SK-N-SH (cell line): Measurements from ENCODE around the gene OSBPL6. TPM values are rescaled to one million over a fixed set of nuclear protein-coding genes. Genes with fewer than 3 reads are reported as not detected.

Experiments used
- CTCF ChIA-PET: fragments of 300-600, 350-600 bp; formaldehyde crosslinking; extraction: SDS; loops from one replicate; lab custom pipeline; 2021; lab: Yijun Ruan, JAX
- POLR2A ChIA-PET: fragments of 350-600 bp; sonication (Branson Sonifier 250); formaldehyde crosslinking; extraction: SDS; loops from one replicate; lab custom pipeline; 2020; ENCODE audit warnings: antibody characterized with exemption, inconsistent platforms; lab: Yijun Ruan, JAX
- DNase-seq: peaks from one replicate; pipeline ENCODE4 v3.0.0; 2012
- H2AFZ ChIP-seq: fragments of 200-600 bp; sonication (generic); 2 replicates; pipeline ENCODE4 v1.8.1; 2016; ENCODE audit warnings: antibody characterized with exemption, mild to moderate bottlenecking, low read depth
- H3F3A ChIP-seq: fragments of 200-600 bp; sonication (generic); replicated peaks from 2 replicates; pipeline ENCODE3; 2016; ENCODE audit warnings: antibody characterized with exemption, mild to moderate bottlenecking; ENCODE audit not compliant: insufficient read depth
- H3K27ac ChIP-seq, 2 experiments: fragments of 200-500 bp in 1 of 2; fragments of 200-600 bp in 1 of 2; sonication (Bioruptor generic) in 1 of 2; sonication (generic), shearing (Covaris generic) in 1 of 2; 2 replicates each; pipeline versions ENCODE4 v1.5.1 to v1.6.1; 2014 to 2016; ENCODE audit warnings: low read depth in 2 of 2, inconsistent platforms in 1 of 2, low read length in 1 of 2, mild to moderate bottlenecking in 1 of 2, mixed read lengths in 1 of 2
- H3K27me3 ChIP-seq: fragments of 200-600 bp; sonication (generic), shearing (Covaris generic); 2 replicates; pipeline ENCODE4 v1.6.1; 2016; ENCODE audit warnings: mixed run types; ENCODE audit not compliant: insufficient read depth
- H3K36me3 ChIP-seq, 2 experiments: fragments of 200-500 bp in 1 of 2; fragments of 200-600 bp in 1 of 2; sonication (Bioruptor generic) in 1 of 2; sonication (generic) in 1 of 2; replicated peaks in 1 of 2; 2 replicates each; pipeline versions ENCODE3 to v1.5.1; 2014 to 2016; ENCODE audit warnings: low read length in 1 of 2, mild to moderate bottlenecking in 1 of 2; ENCODE audit not compliant: insufficient read depth in 2 of 2, control insufficient read depth in 1 of 2
- H3K4me1 ChIP-seq, 2 experiments: fragments of 200-500 bp in 1 of 2; fragments of 200-600 bp in 1 of 2; sonication (Bioruptor generic) in 1 of 2; sonication (generic), shearing (Covaris generic) in 1 of 2; 2 replicates each; pipeline versions ENCODE4 v1.5.1 to v1.6.1; 2014 to 2016; ENCODE audit warnings: low read depth in 1 of 2, low read length in 1 of 2, mixed run types in 1 of 2; ENCODE audit not compliant: insufficient read depth in 2 of 2, control insufficient read depth in 1 of 2
- H3K4me2 ChIP-seq: fragments of 200-600 bp; sonication (generic), shearing (Covaris generic); 2 replicates; pipeline ENCODE4 v1.6.1; 2017; ENCODE audit warnings: mixed run types
- H3K4me3 ChIP-seq, 2 experiments: fragments of 200-500 bp in 1 of 2; fragments of 200-600 bp in 1 of 2; sonication (Bioruptor generic) in 1 of 2; sonication (generic), shearing (Covaris generic) in 1 of 2; 2 replicates each; pipeline versions ENCODE4 v1.5.1 to v1.8.1; 2014 to 2016; ENCODE audit warnings: low read depth in 2 of 2, inconsistent platforms in 1 of 2, low read length in 1 of 2, mild to moderate bottlenecking in 1 of 2, mixed read lengths in 1 of 2, moderate library complexity in 1 of 2
- H3K79me2 ChIP-seq: fragments of 200-600 bp; sonication (generic); 2 replicates; pipeline ENCODE4 v1.8.1; 2017; ENCODE audit warnings: mild to moderate bottlenecking; ENCODE audit not compliant: insufficient read depth
- H3K9ac ChIP-seq: fragments of 200-600 bp; sonication (generic); 2 replicates; pipeline ENCODE4 v1.6.1; 2017; ENCODE audit warnings: mixed run types
- H3K9me2 ChIP-seq: fragments of 200-600 bp; sonication (generic); 2 replicates; pipeline ENCODE4 v1.6.1; 2017; ENCODE audit warnings: mixed run types
- H3K9me3 ChIP-seq: fragments of 200-600 bp; sonication (generic); 2 replicates; pipeline ENCODE4 v1.6.1; 2017; ENCODE audit warnings: mixed run types, mild to moderate bottlenecking, moderate library complexity
- H4K20me1 ChIP-seq: fragments of 200-600 bp; sonication (generic); 2 replicates; pipeline ENCODE4 v1.6.1; 2017; ENCODE audit warnings: mild to moderate bottlenecking, mixed run types; ENCODE audit not compliant: insufficient read depth
- EZH2phosphoT487 ChIP-seq: fragments of 200-600 bp; sonication (generic); IDR thresholded peaks from 2 replicates; pipeline ENCODE4 v1.6.1; 2017; ENCODE audit warnings: low read depth, mixed run types, mild to moderate bottlenecking, antibody characterized with exemption, moderate library complexity, borderline replicate concordance
- FOSL2 ChIP-seq: IDR thresholded peaks from 2 replicates; pipeline ENCODE4 v1.4.0; 2012; ENCODE audit warnings: low read depth, mild to moderate bottlenecking, moderate library complexity, borderline replicate concordance
- FOXJ3 ChIP-seq: sonication (generic); formaldehyde crosslinking; IDR thresholded peaks from 2 replicates; pipeline ENCODE4 v1.5.1; 2020; ENCODE audit warnings: mild to moderate bottlenecking, missing genetic modification reagents
- GABPA ChIP-seq: IDR thresholded peaks from 2 replicates; pipeline ENCODE4 v1.4.0; 2012; ENCODE audit warnings: low read depth, mild to moderate bottlenecking
- GATA2 ChIP-seq: sonication (generic); formaldehyde crosslinking; IDR thresholded peaks from 2 replicates; pipeline ENCODE4 v1.5.0; 2020; ENCODE audit warnings: mild to moderate bottlenecking, missing genetic modification reagents
- REST ChIP-seq: IDR thresholded peaks from 2 replicates; pipeline ENCODE4 v1.6.1; 2012; ENCODE audit warnings: mild to moderate bottlenecking, low read depth, low read length, moderate library complexity
- RXRA ChIP-seq: IDR thresholded peaks from 2 replicates; pipeline ENCODE4 v1.4.0; 2012; ENCODE audit warnings: low read depth, mild to moderate bottlenecking, borderline replicate concordance
- SMC3 ChIP-seq: IDR thresholded peaks from 2 replicates; pipeline ENCODE4 v1.6.1; 2012; ENCODE audit warnings: low read depth, low read length, improper control_type of control experiment
- TAF1 ChIP-seq: IDR thresholded peaks from 2 replicates; pipeline ENCODE4 v1.6.1; 2012; ENCODE audit warnings: low read depth, mild to moderate bottlenecking, low read length, moderate library complexity, borderline replicate concordance
- TCF12 ChIP-seq: IDR thresholded peaks from 2 replicates; pipeline ENCODE4 v1.4.0; 2012
- TEAD4 ChIP-seq: IDR thresholded peaks from 2 replicates; pipeline ENCODE4 v1.4.0; 2012; ENCODE audit warnings: mild to moderate bottlenecking, borderline replicate concordance; ENCODE audit not compliant: insufficient read depth
- USF1 ChIP-seq: IDR thresholded peaks from 2 replicates; pipeline ENCODE4 v1.4.0; 2012; ENCODE audit warnings: low read depth, borderline replicate concordance
- WGBS: methylation state at CpG from one replicate; pipeline ENCODE4 v1.1.6; 2017; ENCODE audit warnings: low lambda C conversion rate; 5-methylcytosine and 5-hydroxymethylcytosine counted together
- polyA plus RNA-seq, 3 experiments: library from polyadenylated mRNA; depleted of rRNA; stranded (reverse); fragments of >200 nt; gene quantifications; 2 replicates each; pipeline ENCODE4 v1.2.3, GENCODE V29; 2012
- TF ChIP-seq, protein P1 (sequence below): IDR thresholded peaks from 2 replicates; pipeline ENCODE4 v1.4.0; 2012; ENCODE audit warnings: low read depth, borderline replicate concordance

OSBPL6 gene
- polyA plus RNA-seq, 1 of the 3 experiments (the other 2 are of a cell fraction), result 2.7 TPM

DNA sequence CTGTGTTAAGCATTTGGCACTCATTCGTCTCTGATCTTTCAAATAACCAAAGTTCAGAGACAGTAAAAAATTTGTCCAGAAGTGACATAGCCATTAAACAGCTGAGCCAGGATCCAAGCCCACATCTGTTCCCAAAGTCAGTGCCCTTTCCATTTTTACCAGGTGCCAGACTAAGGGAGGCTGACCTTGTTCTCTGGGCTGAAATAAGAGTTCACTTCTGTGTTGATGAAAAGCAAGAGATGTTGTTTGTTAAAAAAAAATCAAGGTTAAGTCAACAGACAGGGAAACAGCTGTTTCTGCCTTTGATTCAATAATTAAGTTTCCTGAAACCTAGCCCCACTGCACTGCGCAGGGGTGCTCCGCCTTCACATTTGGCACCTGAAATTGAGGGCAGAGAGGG, 139.5 kb downstream of the OSBPL6 start:
- POLR2A ChIA-PET, result no interaction called here
- no peak for DNase-seq
- CTCF ChIA-PET, result interaction anchor here (1.0 to 1.1 kb wide), 2 partner anchors 81 to 85 kb away, joined by 3 read pairs; no protein-coding TSS in a partner anchor
- no peak overlapping the region for H3K4me3 ChIP-seq
- H3K27me3 ChIP-seq, result no peaks in the 10 kb centered on the region
- H3K9me3 ChIP-seq, result no peaks in the 10 kb centered on the region
- H3K27ac ChIP-seq, result no peak overlapping the region
- H3K79me2 ChIP-seq, result no peaks in the 10 kb centered on the region
- no peaks in the 10 kb centered on the region; a peak in 1 of 4 replicates for H3K4me1 ChIP-seq
- no peak overlapping the region for H3K4me2 ChIP-seq
- H3F3A ChIP-seq, result no peaks in the 10 kb centered on the region
- H4K20me1 ChIP-seq, result no peaks in the 10 kb centered on the region
- no peak overlapping the region for H2AFZ ChIP-seq
- H3K9ac ChIP-seq, result no peak overlapping the region
- no peaks in the 10 kb centered on the region for H3K9me2 ChIP-seq
- H3K36me3 ChIP-seq, result peaks cover 0 to 3% of the 10 kb centered on the region in 2 experiments
- no peak for TF ChIP-seq GATA2
- TF ChIP-seq RXRA, result no peak
- TF ChIP-seq FOXJ3 (CRISPR knock-in tag), result no peak
- no peak for TF ChIP-seq USF1
- TF ChIP-seq SMC3, result no peak
- TF ChIP-seq TEAD4, result no peak
- no peak for TF ChIP-seq EZH2phosphoT487
- TF ChIP-seq REST, result no peak
- TF ChIP-seq, protein P1, sequence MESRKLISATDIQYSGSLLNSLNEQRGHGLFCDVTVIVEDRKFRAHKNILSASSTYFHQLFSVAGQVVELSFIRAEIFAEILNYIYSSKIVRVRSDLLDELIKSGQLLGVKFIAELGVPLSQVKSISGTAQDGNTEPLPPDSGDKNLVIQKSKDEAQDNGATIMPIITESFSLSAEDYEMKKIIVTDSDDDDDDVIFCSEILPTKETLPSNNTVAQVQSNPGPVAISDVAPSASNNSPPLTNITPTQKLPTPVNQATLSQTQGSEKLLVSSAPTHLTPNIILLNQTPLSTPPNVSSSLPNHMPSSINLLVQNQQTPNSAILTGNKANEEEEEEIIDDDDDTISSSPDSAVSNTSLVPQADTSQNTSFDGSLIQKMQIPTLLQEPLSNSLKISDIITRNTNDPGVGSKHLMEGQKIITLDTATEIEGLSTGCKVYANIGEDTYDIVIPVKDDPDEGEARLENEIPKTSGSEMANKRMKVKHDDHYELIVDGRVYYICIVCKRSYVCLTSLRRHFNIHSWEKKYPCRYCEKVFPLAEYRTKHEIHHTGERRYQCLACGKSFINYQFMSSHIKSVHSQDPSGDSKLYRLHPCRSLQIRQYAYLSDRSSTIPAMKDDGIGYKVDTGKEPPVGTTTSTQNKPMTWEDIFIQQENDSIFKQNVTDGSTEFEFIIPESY, result no peak
- TF ChIP-seq TCF12, result no peak
- no peak for TF ChIP-seq TAF1
- TF ChIP-seq GABPA, result no peak
- TF ChIP-seq FOSL2, result no peak
- 82% methylated on average over 3 of the region's 3 CpGs for WGBS
